T-helper 1 cell (primary cell): ENCODE data around the gene MAP3K5.
"Not testable (repeated sequence)": the region's sequence is repeated elsewhere in the genome, so short reads cannot be mapped to it uniquely, and the experiment has no call there.

ENCODE experiments used
- DNase-seq, 5 donors: peaks; one replicate each; pipeline ENCODE4 v3.0.0-alpha.2; 2012 to 2020

MAP3K5 gene

GRCh38 chr6:136599329-136600011, 192.8 kb downstream of the MAP3K5 start:
- no peak for DNase-seq

- no peak for DNase-seq
Measured at GRCh38 chr6:136598048-136598447, 194.2 kb downstream of the MAP3K5 start.

DNA sequence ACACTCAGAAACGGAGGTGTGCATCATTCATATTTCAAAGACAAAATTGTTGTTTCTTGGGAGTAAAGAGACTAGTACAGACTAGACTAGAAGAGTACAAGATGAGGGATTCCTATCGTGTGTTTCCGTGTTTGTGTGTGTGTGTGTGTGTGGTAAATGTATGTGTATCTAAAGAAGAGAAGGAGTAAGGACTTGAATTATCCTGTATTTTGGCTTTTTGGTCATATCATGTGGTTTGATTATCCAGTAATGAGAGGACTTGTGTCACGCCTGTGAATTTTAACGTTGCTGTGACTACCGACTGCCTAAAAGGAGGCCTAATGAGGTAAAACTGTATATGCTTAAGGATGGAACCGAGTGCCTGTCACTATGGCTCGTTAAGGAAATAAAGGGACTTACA, 197.6 kb downstream of the MAP3K5 start:
- no peak for DNase-seq

GRCh38 chr6:136593748-136594490, 198.4 kb downstream of the MAP3K5 start:
- peak in 3 of 5 donors; percentile 5 to 89 (median 8) for DNase-seq

GRCh38 chr6:136592930-136593673, 199.2 kb downstream of the MAP3K5 start:
- DNase-seq = no peak

DNA sequence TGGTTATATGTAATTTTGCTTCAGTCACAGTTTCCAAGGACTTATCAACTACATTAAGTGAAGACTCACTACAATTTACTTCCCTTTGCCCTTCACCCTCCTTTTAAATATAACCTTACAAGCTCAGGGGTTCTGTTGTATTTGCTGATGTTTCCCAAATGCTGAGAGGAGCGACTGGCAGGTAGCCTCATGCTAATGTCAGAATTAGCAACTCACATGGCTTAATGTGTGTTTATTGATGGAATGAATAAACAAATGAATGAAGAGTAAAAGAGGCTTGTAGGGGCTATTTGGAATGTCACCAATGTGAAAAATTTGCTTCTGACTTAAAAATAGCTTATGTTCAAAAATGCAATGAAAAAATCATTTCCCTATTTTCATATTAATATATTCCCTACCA, 200.7 kb downstream of the MAP3K5 start:
- no peak for DNase-seq

GRCh38 chr6:136590846-136591245, 201.4 kb downstream of the MAP3K5 start:
- not testable (repeated sequence) for DNase-seq

DNA sequence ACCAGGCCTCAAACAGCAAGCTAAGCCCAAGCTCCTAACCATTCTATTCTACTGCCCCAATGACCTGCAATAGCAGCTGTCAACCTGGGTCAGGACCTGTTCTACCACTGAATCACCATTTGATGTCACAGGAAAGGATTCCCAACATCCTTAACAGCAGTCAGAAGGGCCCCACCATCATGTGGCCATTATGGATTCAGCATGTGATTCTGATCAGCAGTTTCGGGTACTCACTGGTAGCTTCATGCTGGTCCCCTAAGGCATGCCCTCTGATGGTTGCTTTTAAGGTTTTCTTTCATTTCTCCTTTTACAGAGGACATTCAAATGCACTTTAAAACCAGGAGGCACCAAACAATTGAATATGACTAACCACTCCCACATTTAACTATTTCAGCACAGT, 204.8 kb downstream of the MAP3K5 start:
- DNase-seq = no peak

GRCh38 chr6:136586295-136586694, 206.0 kb downstream of the MAP3K5 start:
- peak in 1 of 5 donors; percentile 49 for DNase-seq

GRCh38 chr6:136585523-136585922, 206.8 kb downstream of the MAP3K5 start:
- DNase-seq = not testable (repeated sequence)

DNA sequence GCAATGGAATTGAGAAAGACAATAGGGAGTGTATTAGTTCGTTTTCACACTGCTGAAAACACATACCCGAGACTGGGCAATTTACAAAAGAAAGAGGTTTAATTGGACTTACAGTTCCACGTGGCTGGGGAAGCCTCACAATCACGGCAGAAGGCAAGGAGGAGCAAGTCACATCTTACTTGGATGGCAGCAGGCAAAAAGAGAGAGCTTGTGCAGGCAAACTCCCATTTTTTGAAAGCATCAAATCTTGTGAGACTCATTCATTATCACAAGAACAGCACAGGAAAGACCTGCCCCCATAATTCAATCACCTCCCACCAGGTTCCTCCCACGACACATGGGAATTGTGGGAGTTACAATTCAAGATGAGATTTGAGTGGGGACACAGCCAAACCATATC, 208.0 kb downstream of the MAP3K5 start:
- not testable (repeated sequence) for DNase-seq

DNA sequence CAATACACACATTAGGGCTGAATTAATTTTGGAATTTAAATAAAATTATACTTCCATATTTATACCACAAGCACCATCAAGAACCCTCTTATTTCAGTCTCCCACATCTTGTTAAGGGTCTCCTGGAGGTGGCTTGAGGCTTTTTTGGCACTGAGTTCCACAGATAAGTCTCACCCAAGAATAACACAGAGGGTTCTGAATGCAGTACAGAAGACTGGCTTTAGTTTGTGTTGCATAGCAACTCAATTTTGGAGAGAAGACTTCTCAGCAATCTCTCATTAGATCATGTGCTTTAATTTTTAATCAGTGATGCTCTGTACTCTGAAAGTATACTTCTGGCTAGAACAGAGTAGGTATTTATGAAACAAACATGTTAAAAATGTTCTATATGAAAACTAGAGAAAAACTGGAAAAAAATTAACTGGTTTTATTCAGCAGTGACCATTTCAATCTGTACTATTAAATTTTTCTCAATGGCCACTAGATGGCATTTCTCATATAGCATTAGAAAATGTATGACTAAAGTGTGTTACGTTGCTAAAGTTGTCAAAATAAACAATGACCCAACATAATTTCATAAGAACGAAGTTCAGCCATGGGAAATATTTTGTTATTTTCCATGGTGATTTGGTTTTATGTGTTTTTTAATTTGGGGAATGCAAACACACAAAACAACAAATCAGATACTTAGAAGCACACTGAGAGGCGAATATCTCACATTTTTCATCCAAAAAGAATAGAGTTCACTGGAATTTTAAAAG, 209.4 kb downstream of the MAP3K5 start:
- no peak for DNase-seq

GRCh38 chr6:136579800-136580199, 212.5 kb downstream of the MAP3K5 start:
- no peak for DNase-seq

GRCh38 chr6:136576821-136577220, 215.5 kb downstream of the MAP3K5 start:
- no peak for DNase-seq

- no peak for DNase-seq
Measured at GRCh38 chr6:136571496-136571895, 220.8 kb downstream of the MAP3K5 start.

DNA sequence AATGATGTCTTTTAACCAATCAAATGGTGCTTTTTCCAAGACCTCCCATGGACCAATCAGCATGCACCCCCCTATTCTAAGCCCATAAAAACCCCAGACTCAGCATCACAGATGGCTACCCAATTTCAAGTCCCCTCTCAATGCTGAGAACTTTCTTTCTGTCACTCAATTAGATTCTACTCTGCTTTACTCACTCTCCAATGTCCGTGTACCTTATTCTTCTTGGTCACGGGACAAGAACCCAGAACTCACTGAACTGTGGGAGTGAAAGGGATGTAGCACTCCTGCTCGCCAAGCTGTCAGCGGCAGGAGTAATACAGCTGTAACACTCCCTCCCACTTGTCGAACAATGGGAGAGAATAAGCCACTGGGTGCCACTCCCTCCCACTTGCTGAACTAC, 221.2 kb downstream of the MAP3K5 start:
- no peak for DNase-seq

DNA sequence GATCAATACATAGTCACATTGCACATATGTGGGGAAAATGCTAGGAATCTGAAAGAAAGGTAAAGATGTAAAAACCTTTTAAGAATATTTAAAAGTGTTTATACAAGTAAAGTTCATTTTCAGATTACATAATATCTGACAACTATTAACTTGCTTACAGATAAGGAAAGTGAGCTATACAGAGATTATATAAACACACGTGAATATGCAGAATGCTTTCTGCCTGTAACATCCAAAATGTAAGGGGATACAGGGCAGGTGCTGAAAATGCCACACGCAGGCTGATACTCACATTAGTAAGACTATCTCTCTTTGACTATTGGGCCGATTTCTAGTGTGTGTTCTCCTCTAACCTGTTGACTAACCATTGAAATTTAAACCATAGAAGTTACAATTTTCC, 224.1 kb downstream of the MAP3K5 start:
- DNase-seq = no peak

DNA sequence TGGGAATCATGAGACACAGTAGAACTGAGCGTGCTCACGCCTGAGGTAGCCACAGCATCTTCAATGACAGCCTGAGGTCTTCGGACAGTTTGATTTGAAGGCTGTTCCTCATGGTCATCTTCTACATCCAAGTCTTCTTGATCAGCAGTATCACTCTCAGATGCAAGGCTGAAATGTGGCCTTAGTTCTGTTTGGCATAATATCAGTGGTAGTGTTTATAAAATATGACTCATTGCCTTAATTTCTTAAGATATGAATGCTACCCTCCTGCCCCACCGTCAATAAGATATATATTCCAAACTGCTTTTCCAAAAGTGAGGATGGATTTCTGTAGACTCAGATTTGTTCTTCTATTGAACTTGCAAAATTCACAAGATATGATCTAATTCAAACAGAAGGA, 224.6 kb downstream of the MAP3K5 start:
- DNase-seq = no peak

DNA sequence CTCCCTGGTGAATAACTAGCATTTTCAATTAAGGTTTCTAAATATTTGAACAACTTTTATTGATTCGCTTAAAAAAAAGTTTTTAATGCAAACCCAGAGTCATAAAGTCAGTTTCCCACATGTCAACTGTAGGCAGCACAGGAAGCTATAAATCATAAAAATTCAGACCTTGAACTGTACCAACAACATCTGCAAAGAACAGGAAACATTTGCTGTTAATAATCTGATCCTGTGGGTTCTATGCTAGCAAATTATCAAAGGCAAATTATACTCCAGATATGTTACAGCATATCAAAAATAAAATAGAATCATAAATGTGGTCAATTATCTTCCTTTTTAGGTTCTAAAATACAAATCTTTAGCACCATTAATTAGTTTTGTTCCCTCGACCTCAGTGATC, 225.4 kb downstream of the MAP3K5 start:
- no peak for DNase-seq

- DNase-seq = no peak
Measured at GRCh38 chr6:136566007-136566487, 226.2 kb downstream of the MAP3K5 start.

DNA sequence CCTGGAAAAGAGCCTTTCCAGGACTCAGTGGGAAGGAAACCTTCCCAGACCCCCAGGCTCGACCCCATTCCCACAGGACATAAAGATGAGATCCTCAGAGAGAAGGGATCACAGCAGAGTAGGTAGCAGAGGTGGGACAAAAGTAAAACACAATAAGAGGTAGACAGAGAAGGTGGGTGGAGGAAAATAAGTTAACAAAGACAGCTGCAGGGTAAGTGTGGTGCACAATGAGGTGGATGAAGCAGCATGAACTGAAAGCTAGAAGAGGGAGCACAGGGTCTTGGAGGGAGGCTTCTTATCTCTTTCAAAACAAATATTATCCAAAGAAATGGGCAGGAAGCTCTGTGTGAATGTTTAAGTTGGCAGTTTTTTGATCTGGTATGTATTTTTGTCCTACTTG, 228.1 kb downstream of the MAP3K5 start:
- no peak for DNase-seq

- no peak for DNase-seq
Measured at GRCh38 chr6:136563386-136564152, 228.7 kb downstream of the MAP3K5 start.
